Measurements from ENCODE around the gene RGS11. TPM values are rescaled to one million over a fixed set of nuclear protein-coding genes. Genes with fewer than 3 reads are reported as not detected.
A peak's percentile ranks its signal among the peaks of the same experiment; 100 is the strongest.

Gene RGS11
- total RNA-seq, 1 experiment from 2014 or later: 10.2 TPM

- DNase-seq (ENCODE audit: low read depth, low spot score) (no peak), ATAC-seq (peak; percentile 23; the same call in 1 of the 2 replicates)
- Histone ChIP-seq H3K4me1 (ENCODE audit: control insufficient read depth, insufficient read depth, low read length) (peaks cover 21% of the 10 kb centered on the region), H3K27ac (ENCODE audit: low read length) (no peak overlapping the region), H3K9me3 (ENCODE audit: control insufficient read depth, insufficient read depth, low read depth, low read length) (no peaks in the 10 kb centered on the region), H3K4me3 (ENCODE audit: low read depth in 2 of 2, low read length in 2 of 2) (no peak overlapping the region), H3K36me3 (ENCODE audit: control insufficient read depth, insufficient read depth, low read length) (no peaks in the 10 kb centered on the region), H3K27me3 (ENCODE audit: control insufficient read depth, insufficient read depth, low read length) (no peaks in the 10 kb centered on the region)
- no peak for TF ChIP-seq SIN3A (IDR thresholded peaks at IDR 0.05; ENCODE audit: borderline replicate concordance, insufficient read depth, low read depth, low read length)
- no peak for TF ChIP-seq TCF7L2 (IDR thresholded peaks at IDR 0.05; ENCODE audit: low read depth, low read length)
- TF ChIP-seq REST (IDR thresholded peaks at IDR 0.05; ENCODE audit: insufficient read depth in 1 of 2, low read depth in 2 of 2, low read length in 1 of 2): no peak
- ChIA-PET CTCF (no interaction called here), POLR2A (no interaction called here)
- in situ Hi-C loops (cut with HindIII; ENCODE audit: low pct_unique_long_range_greater_than_20kb, low sequenced_read_pairs): no loop called here
- intact Hi-C loops (cut with micrococcal nuclease; ENCODE audit: unreplicated experiment): no loop called here
- BruUV-seq (replicated peaks): no TSS peak
Measured at GRCh38 chr16:321532-321931, 45.8 kb upstream of the RGS11 start.

- no peak for DNase-seq (ENCODE audit: low read depth, low spot score)
- intact Hi-C loops (cut with micrococcal nuclease; ENCODE audit: unreplicated experiment): no loop called here
- H3K36me3 ChIP-seq (ENCODE audit: control insufficient read depth, insufficient read depth, low read length): no peaks in the 10 kb centered on the region
- H3K4me1 ChIP-seq (ENCODE audit: control insufficient read depth, insufficient read depth, low read length): peaks cover 12% of the 10 kb centered on the region
- H3K27ac ChIP-seq (ENCODE audit: low read length): no peak overlapping the region
- ChIA-PET CTCF (no interaction called here), POLR2A (no interaction called here)
- TF ChIP-seq TCF7L2 (IDR thresholded peaks at IDR 0.05; ENCODE audit: low read depth, low read length) (no peak), REST (IDR thresholded peaks at IDR 0.05; ENCODE audit: insufficient read depth in 1 of 2, low read depth in 2 of 2, low read length in 1 of 2) (no peak), CTCF (IDR thresholded peaks at IDR 0.05) (no peak), SIN3A (IDR thresholded peaks at IDR 0.05; ENCODE audit: borderline replicate concordance, insufficient read depth, low read depth, low read length) (no peak), POLR2AphosphoS5 (IDR thresholded peaks at IDR 0.05; ENCODE audit: low read depth, low read length) (no peak)
- no peak for ATAC-seq
- H3K9me3 ChIP-seq (ENCODE audit: control insufficient read depth, insufficient read depth, low read depth, low read length): no peaks in the 10 kb centered on the region
- H3K4me3 ChIP-seq (ENCODE audit: low read depth in 2 of 2, low read length in 2 of 2): no peak overlapping the region
- H3K27me3 ChIP-seq (ENCODE audit: control insufficient read depth, insufficient read depth, low read length): no peaks in the 10 kb centered on the region
- no TSS peak for BruUV-seq (replicated peaks)
- in situ Hi-C loops (cut with HindIII; ENCODE audit: low pct_unique_long_range_greater_than_20kb, low sequenced_read_pairs): no loop called here
Measured at GRCh38 chr16:320206-320605, 44.5 kb upstream of the RGS11 start.

All from Panc1 (cell line).